ENCODE data around the gene MCAM. TPM values are rescaled to one million over a fixed set of nuclear protein-coding genes. Genes with fewer than 3 reads are reported as not detected.

Gene MCAM
- total and polyA plus RNA-seq, 2 donors (not counting 1 experiment from before 2014, with no cell fraction given) = 4.8 to 26.3 TPM

DNA sequence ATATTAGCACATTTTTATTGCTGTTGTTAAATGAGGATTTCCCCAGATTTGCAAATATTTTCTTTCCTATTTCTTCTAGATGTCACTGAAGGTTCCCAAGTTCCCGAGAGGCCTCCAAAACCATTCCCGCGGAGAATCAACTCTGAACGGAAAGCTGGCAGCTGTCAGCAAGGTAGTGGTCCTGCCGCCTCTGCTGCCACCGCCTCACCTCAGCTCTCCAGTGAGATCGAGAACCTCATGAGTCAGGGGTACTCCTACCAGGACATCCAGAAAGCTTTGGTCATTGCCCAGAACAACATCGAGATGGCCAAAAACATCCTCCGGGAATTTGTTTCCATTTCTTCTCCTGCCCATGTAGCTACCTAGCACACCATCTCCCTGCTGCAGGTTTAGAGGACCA lies 17.5 kb downstream of the MCAM start:
- TF ChIP-seq, protein P1, sequence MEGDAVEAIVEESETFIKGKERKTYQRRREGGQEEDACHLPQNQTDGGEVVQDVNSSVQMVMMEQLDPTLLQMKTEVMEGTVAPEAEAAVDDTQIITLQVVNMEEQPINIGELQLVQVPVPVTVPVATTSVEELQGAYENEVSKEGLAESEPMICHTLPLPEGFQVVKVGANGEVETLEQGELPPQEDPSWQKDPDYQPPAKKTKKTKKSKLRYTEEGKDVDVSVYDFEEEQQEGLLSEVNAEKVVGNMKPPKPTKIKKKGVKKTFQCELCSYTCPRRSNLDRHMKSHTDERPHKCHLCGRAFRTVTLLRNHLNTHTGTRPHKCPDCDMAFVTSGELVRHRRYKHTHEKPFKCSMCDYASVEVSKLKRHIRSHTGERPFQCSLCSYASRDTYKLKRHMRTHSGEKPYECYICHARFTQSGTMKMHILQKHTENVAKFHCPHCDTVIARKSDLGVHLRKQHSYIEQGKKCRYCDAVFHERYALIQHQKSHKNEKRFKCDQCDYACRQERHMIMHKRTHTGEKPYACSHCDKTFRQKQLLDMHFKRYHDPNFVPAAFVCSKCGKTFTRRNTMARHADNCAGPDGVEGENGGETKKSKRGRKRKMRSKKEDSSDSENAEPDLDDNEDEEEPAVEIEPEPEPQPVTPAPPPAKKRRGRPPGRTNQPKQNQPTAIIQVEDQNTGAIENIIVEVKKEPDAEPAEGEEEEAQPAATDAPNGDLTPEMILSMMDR (conservative IDR thresholded peaks at IDR 0.05 in 1 of 2, IDR thresholded peaks at IDR 0.05 in 1 of 2; ENCODE audit: low read depth in 1 of 2, low read length in 2 of 2) = no peak
- Histone ChIP-seq H3K4me3 (replicated peaks in 1 of 4; ENCODE audit: control extremely low read depth in 1 of 4, insufficient read depth in 1 of 4, low read depth in 3 of 4, low read length in 4 of 4) (no peak overlapping the region), H3K79me2 (ENCODE audit: control insufficient read depth, insufficient read depth, low read length) (no peaks in the 10 kb centered on the region), H3K9me3 (ENCODE audit: control insufficient read depth, insufficient read depth, low read depth, low read length) (no peaks in the 10 kb centered on the region), H2AFZ (ENCODE audit: low read length) (no peak overlapping the region), H3K4me1 (ENCODE audit: control insufficient read depth, extremely low read depth, insufficient read depth, low read length) (no peaks in the 10 kb centered on the region), H3K9ac (ENCODE audit: insufficient read depth, low read length) (no peak overlapping the region), H3K27me3 (ENCODE audit: control insufficient read depth, insufficient read depth, low read length) (no peaks in the 10 kb centered on the region), H3K27ac (ENCODE audit: insufficient read depth, low read length) (no peak overlapping the region), H3K36me3 (ENCODE audit: control insufficient read depth, insufficient read depth, low read length) (peaks cover 4% of the 10 kb centered on the region), H3K4me2 (ENCODE audit: extremely low read depth, insufficient read depth, low read length) (no peak overlapping the region), H4K20me1 (ENCODE audit: control insufficient read depth, extremely low read depth, insufficient read depth, low read length) (no peaks in the 10 kb centered on the region)
- DNase-seq (ENCODE audit: low read depth in 2 of 2) = no peak

DNA sequence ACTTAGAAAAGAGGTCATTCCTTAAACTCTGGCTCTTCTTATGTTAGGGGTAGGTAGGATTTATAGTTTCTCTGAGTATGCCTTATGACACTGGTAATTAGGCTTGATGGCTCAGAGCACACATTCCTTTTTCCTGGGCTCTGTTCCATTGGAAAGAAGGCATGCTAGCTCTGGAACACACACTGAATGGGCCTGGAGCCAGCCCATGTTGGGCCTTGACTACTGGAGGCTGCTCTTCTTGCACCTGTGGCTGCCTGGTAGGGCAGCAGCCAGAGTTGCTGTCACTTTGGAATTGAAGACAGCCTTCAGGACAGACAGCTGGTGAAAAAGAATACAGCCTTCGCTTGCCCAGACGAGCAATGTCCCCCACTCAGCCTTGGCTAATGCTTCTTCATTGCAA lies 18.2 kb downstream of the MCAM start:
- H3K27me3 ChIP-seq (ENCODE audit: control insufficient read depth, insufficient read depth, low read length) = no peaks in the 10 kb centered on the region
- no peaks in the 10 kb centered on the region for H3K4me1 ChIP-seq (ENCODE audit: control insufficient read depth, extremely low read depth, insufficient read depth, low read length)
- no peaks in the 10 kb centered on the region for H3K79me2 ChIP-seq (ENCODE audit: control insufficient read depth, insufficient read depth, low read length)
- no peaks in the 10 kb centered on the region for H3K9me3 ChIP-seq (ENCODE audit: control insufficient read depth, insufficient read depth, low read depth, low read length)
- no peak for TF ChIP-seq EZH2 (IDR thresholded peaks at IDR 0.05; ENCODE audit: low read length, missing control alignments)
- TF ChIP-seq, protein P1 (conservative IDR thresholded peaks at IDR 0.05 in 1 of 2, IDR thresholded peaks at IDR 0.05 in 1 of 2; ENCODE audit: low read depth in 1 of 2, low read length in 2 of 2) = no peak
- no peak overlapping the region for H3K9ac ChIP-seq (ENCODE audit: insufficient read depth, low read length)
- H3K4me2 ChIP-seq (ENCODE audit: extremely low read depth, insufficient read depth, low read length) = no peak overlapping the region
- DNase-seq (ENCODE audit: low read depth in 2 of 2) = peak in 1 of 2 donors; percentile 36
- no peak overlapping the region for H3K4me3 ChIP-seq (replicated peaks in 1 of 4; ENCODE audit: control extremely low read depth in 1 of 4, insufficient read depth in 1 of 4, low read depth in 3 of 4, low read length in 4 of 4)
- H3K36me3 ChIP-seq (ENCODE audit: control insufficient read depth, insufficient read depth, low read length) = peaks cover 3% of the 10 kb centered on the region
- no peaks in the 10 kb centered on the region for H4K20me1 ChIP-seq (ENCODE audit: control insufficient read depth, extremely low read depth, insufficient read depth, low read length)
- H2AFZ ChIP-seq (ENCODE audit: low read length) = no peak overlapping the region
- no peak overlapping the region for H3K27ac ChIP-seq (ENCODE audit: insufficient read depth, low read length)

DNA sequence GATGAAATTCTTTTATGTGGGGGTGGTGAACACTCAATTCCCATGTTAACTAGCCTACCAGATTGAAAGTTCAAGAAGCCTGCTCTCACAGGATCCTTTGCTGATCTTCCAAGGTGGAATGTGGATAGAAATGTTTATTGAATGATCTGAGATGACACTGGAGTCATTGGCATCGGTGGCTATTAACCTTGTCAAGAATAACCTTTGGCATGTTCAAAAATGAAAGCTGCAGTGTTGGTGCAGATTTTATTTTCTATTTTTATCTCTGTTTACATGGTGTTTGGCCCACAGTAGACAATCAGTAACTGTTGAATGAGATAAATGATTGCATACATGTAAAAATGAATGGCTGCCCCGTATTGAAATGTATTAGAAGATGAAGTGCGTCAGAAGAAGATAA lies 19.0 kb downstream of the MCAM start:
- H3K27me3 ChIP-seq (ENCODE audit: control insufficient read depth, insufficient read depth, low read length) = no peaks in the 10 kb centered on the region
- H3K36me3 ChIP-seq (ENCODE audit: control insufficient read depth, insufficient read depth, low read length) = peaks cover 3% of the 10 kb centered on the region
- no peak overlapping the region for H3K4me2 ChIP-seq (ENCODE audit: extremely low read depth, insufficient read depth, low read length)
- no peaks in the 10 kb centered on the region for H3K4me1 ChIP-seq (ENCODE audit: control insufficient read depth, extremely low read depth, insufficient read depth, low read length)
- no peaks in the 10 kb centered on the region for H3K9me3 ChIP-seq (ENCODE audit: control insufficient read depth, insufficient read depth, low read depth, low read length)
- DNase-seq (ENCODE audit: low read depth in 2 of 2) = peak in 1 of 2 donors; percentile 27
- no peak overlapping the region for H3K4me3 ChIP-seq (replicated peaks in 1 of 4; ENCODE audit: control extremely low read depth in 1 of 4, insufficient read depth in 1 of 4, low read depth in 3 of 4, low read length in 4 of 4)
- no peaks in the 10 kb centered on the region for H4K20me1 ChIP-seq (ENCODE audit: control insufficient read depth, extremely low read depth, insufficient read depth, low read length)
- H3K9ac ChIP-seq (ENCODE audit: insufficient read depth, low read length) = no peak overlapping the region
- no peak overlapping the region for H2AFZ ChIP-seq (ENCODE audit: low read length)
- H3K79me2 ChIP-seq (ENCODE audit: control insufficient read depth, insufficient read depth, low read length) = no peaks in the 10 kb centered on the region
- no peak for TF ChIP-seq EZH2 (IDR thresholded peaks at IDR 0.05; ENCODE audit: low read length, missing control alignments)
- TF ChIP-seq, protein P1 (conservative IDR thresholded peaks at IDR 0.05 in 1 of 2, IDR thresholded peaks at IDR 0.05 in 1 of 2; ENCODE audit: low read depth in 1 of 2, low read length in 2 of 2) = no peak
- no peak overlapping the region for H3K27ac ChIP-seq (ENCODE audit: insufficient read depth, low read length)
